ENCODE data around the gene PGS1. TPM values are rescaled to one million over a fixed set of nuclear protein-coding genes. Genes with fewer than 3 reads are reported as not detected.

The PGS1 gene
- total and polyA plus RNA-seq, 10 of the 15 experiments (the other 5 are each of a cell fraction or from before 2014, with no cell fraction given) = 1.3 to 37.6 (median 27.4) TPM

GRCh38 chr17:78391051-78391431 lies 12.6 kb downstream of the PGS1 start:
- in situ Hi-C loops (cut with MboI) (no loop called here), intact Hi-C loops (cut with micrococcal nuclease; ENCODE audit: unreplicated experiment) (no loop called here)
- Histone ChIP-seq H3K4me2 (ENCODE audit: control insufficient read depth, insufficient read depth) (0 out of 2 replicates have a peak overlapping the region, but pooled peaks have one; percentile 9), H3K27ac (ENCODE audit: control insufficient read depth, insufficient read depth) (no peak overlapping the region), H3K9me3 (replicated peaks; ENCODE audit: control insufficient read depth, insufficient read depth, low read length) (no peaks in the 10 kb centered on the region), H3K27me3 (replicated peaks in 1 of 2; ENCODE audit: control insufficient read depth in 2 of 2, insufficient read depth in 2 of 2, low read length in 1 of 2) (no peaks in the 10 kb centered on the region), H4K20me1 (ENCODE audit: control insufficient read depth, insufficient read depth) (no peaks in the 10 kb centered on the region; the same call in none of the 2 replicates), H3K4me3 (no peak overlapping the region), H3K4me1 (ENCODE audit: control insufficient read depth, insufficient read depth, low read length) (peaks cover 58% of the 10 kb centered on the region), H2AFZ (ENCODE audit: control insufficient read depth, low read depth, low read length) (no peak overlapping the region), H3K9ac (ENCODE audit: control insufficient read depth, insufficient read depth, low read length) (no peak overlapping the region), H3K79me2 (ENCODE audit: control insufficient read depth, insufficient read depth, low read length) (peaks cover 65% of the 10 kb centered on the region), H3K36me3 (ENCODE audit: control insufficient read depth in 2 of 2, insufficient read depth in 2 of 2, low read length in 1 of 2) (peaks cover 17 to 18% of the 10 kb centered on the region in 2 experiments)
- ChIA-PET SMC1A (ENCODE audit: uncharacterized antibody, unreplicated experiment) (interaction anchor here (0.9 to 2.0 kb wide), 2 partner anchors 10 kb away, joined by 4 to 6 read pairs; no protein-coding TSS in a partner anchor), RAD21 (ENCODE audit: unreplicated experiment) (interaction anchor here (1.5 kb wide), 1 partner anchor 31 kb away, joined by 4 read pairs; no protein-coding TSS in a partner anchor), CTCF (interaction anchor here (2.0 to 3.0 kb wide), 2 partner anchors 10 to 30 kb away, joined by 6 to 14 read pairs; partner anchors contain the start of gene SOCS3), POLR2A (interaction anchor here (2.6 kb wide), 1 partner anchor 9 kb away, joined by 10 read pairs; no protein-coding TSS in a partner anchor)
- WGBS (ENCODE audit: insufficient coverage, insufficient replicate concordance, low lambda C conversion rate, missing lambda C conversion rate) = 92% methylated on average over 11 of the region's 11 CpGs
- no peak for ATAC-seq
- no peak for DNase-seq (ENCODE audit: low read depth, low spot score)
- TF ChIP-seq DPF2 (IDR thresholded peaks at IDR 0.05) (no peak), GATAD2B (conservative IDR thresholded peaks at IDR 0.05; ENCODE audit: low read depth) (no peak), LARP7 (IDR thresholded peaks at IDR 0.05) (no peak), SREBF2 (IDR thresholded peaks at IDR 0.05; ENCODE audit: low read length) (no peak)
- BruUV-seq (replicated peaks) = no TSS peak
- no peak for FAIRE-seq

GRCh38 chr17:78391843-78392242 lies 13.4 kb downstream of the PGS1 start:
- Histone ChIP-seq H2AFZ (ENCODE audit: control insufficient read depth, low read depth, low read length) (no peak overlapping the region), H3K4me2 (ENCODE audit: control insufficient read depth, insufficient read depth) (no peak overlapping the region), H4K20me1 (ENCODE audit: control insufficient read depth, insufficient read depth) (no peaks in the 10 kb centered on the region; the same call in none of the 2 replicates), H3K9me3 (replicated peaks; ENCODE audit: control insufficient read depth, insufficient read depth, low read length) (no peaks in the 10 kb centered on the region), H3K79me2 (ENCODE audit: control insufficient read depth, insufficient read depth, low read length) (peaks cover 57% of the 10 kb centered on the region), H3K9ac (ENCODE audit: control insufficient read depth, insufficient read depth, low read length) (no peak overlapping the region), H3K4me3 (no peak overlapping the region), H3K36me3 (ENCODE audit: control insufficient read depth in 2 of 2, insufficient read depth in 2 of 2, low read length in 1 of 2) (peaks cover 18 to 21% of the 10 kb centered on the region in 2 experiments), H3K27me3 (replicated peaks in 1 of 2; ENCODE audit: control insufficient read depth in 2 of 2, insufficient read depth in 2 of 2, low read length in 1 of 2) (no peaks in the 10 kb centered on the region), H3K4me1 (ENCODE audit: control insufficient read depth, insufficient read depth, low read length) (peaks cover 50% of the 10 kb centered on the region), H3K27ac (ENCODE audit: control insufficient read depth, insufficient read depth) (peak overlapping the region; percentile 18; the same call in 1 of the 2 replicates)
- ATAC-seq (no peak), DNase-seq (ENCODE audit: low read depth, low spot score) (no peak), FAIRE-seq (no peak)
- in situ Hi-C loops (cut with MboI) (no loop called here), intact Hi-C loops (cut with micrococcal nuclease; ENCODE audit: unreplicated experiment) (no loop called here)
- 41% methylated on average over 4 of the region's 4 CpGs for WGBS (ENCODE audit: insufficient coverage, insufficient replicate concordance, low lambda C conversion rate, missing lambda C conversion rate)
- TF ChIP-seq SMC3 (IDR thresholded peaks at IDR 0.05; ENCODE audit: borderline replicate concordance, low read length) = no peak
- no peak for TF ChIP-seq CBX3 (IDR thresholded peaks at IDR 0.05; ENCODE audit: borderline replicate concordance, low read depth)
- no peak for TF ChIP-seq RB1 (IDR thresholded peaks at IDR 0.05; ENCODE audit: borderline replicate concordance)
- TF ChIP-seq YBX1 (IDR thresholded peaks at IDR 0.05) = no peak
- TF ChIP-seq ZNF24 (IDR thresholded peaks at IDR 0.05) = no peak
- no peak for TF ChIP-seq POLR2A (IDR thresholded peaks at IDR 0.05; ENCODE audit: low read depth, low read length)
- TF ChIP-seq KLF5 (IDR thresholded peaks at IDR 0.05; ENCODE audit: partially characterized antibody) = no peak
- no peak for TF ChIP-seq SMARCA5 (IDR thresholded peaks at IDR 0.05)
- TF ChIP-seq NFYB (IDR thresholded peaks at IDR 0.05; ENCODE audit: insufficient read depth, low read depth, low read length) = no peak
- TF ChIP-seq YY1 (IDR thresholded peaks at IDR 0.05; ENCODE audit: low read depth, low read length) = no peak
- ChIA-PET CTCF (interaction anchor here (1.0 to 3.0 kb wide), 3 partner anchors 10 to 31 kb away, joined by 3 to 14 read pairs (median 6); partner anchors contain the start of gene SOCS3), SMC1A (ENCODE audit: uncharacterized antibody, unreplicated experiment) (interaction anchor here (0.6 to 2.0 kb wide), 5 partner anchors 9 to 103 kb away, joined by 3 to 6 read pairs (median 4); no protein-coding TSS in a partner anchor), RAD21 (ENCODE audit: unreplicated experiment) (interaction anchor here (0.6 to 1.5 kb wide), 4 partner anchors 10 to 313 kb away, joined by 3 to 5 read pairs (median 4); no protein-coding TSS in a partner anchor), POLR2A (interaction anchor here (2.6 kb wide), 1 partner anchor 10 kb away, joined by 10 read pairs; no protein-coding TSS in a partner anchor)
- BruUV-seq (replicated peaks) = no TSS peak
